Measurements from ENCODE around the gene ITPKA. TPM values are rescaled to one million over a fixed set of nuclear protein-coding genes. Genes with fewer than 3 reads are reported as not detected.

The ITPKA gene
- total RNA-seq (2022; extraction: Qiagen RNA extraction; ENCODE audit: low read depth) = 1.2 to 2.0 TPM (median 1.7 TPM) in 5 replicates

DNA sequence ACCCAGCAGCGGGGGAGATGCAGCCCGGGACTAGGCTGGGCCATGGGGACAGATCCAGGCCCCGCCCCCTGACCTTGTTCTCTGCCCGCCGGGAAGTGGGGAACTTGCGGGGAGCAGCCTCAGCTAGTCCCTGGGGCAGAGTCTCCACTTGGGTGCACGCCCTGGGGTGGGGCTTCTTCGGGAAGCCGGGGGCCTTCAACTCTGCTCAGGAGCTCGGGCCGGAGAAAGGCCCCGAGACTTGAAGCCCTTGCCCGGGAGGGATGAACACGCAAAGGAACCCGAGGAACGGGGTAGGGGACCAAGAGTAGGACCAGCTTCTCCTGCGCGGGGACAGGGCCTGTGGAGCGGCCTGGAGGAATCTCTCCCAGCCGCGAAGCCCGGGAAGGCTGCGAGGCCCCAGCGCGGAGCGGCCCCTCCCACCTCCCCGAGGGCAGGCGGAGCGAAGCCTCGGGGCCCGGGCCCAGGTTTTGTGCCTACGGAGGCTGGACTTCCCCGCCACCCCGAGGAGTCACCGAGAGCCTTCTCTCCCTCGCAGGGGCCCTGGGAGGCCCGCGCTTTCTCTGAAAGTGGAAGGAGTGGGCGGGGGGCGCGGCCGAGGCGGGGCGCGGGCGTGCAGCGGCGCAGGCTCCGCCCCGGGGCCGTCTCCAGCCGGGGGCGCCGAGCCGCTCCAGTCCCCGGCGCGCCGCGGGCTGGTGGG, at the start of gene ITPKA:
Gene ITPKA (plus strand): TSS at position 670 of the 697 bp plus-strand sequence. CDS start 54 bp downstream, outside the sequence.

GRCh38 chr15:41513506-41514227, 20.0 kb downstream of the ITPKA start, which contains the start of gene LTK:
TSS of gene LTK (minus strand) at chr15:41513827. CDS start at chr15:41513709, 118 bp downstream.

Other genes with a start within 250 kb of the ITPKA start
- 13.6 to 16.2 TPM (median 14.8 TPM) in 5 replicates for gene OIP5, start 161.3 kb upstream of the ITPKA start, total RNA-seq (2022; extraction: Qiagen RNA extraction; ENCODE audit: low read depth)
- 65.2 to 95.4 TPM (median 72.2 TPM) in 5 replicates for gene NUSAP1, start 161.0 kb upstream of the ITPKA start, total RNA-seq (2022; extraction: Qiagen RNA extraction; ENCODE audit: low read depth)
- 12.1 to 14.6 TPM (median 13.2 TPM) in 5 replicates for gene NDUFAF1, start 91.4 kb upstream of the ITPKA start, total RNA-seq (2022; extraction: Qiagen RNA extraction; ENCODE audit: low read depth)
- 16.3 to 27.5 TPM (median 19.5 TPM) in 5 replicates for gene RTF1, start 76.8 kb upstream of the ITPKA start, total RNA-seq (2022; extraction: Qiagen RNA extraction; ENCODE audit: low read depth)
- gene LTK, start 20.0 kb downstream of the ITPKA start, total RNA-seq (2022; extraction: Qiagen RNA extraction; ENCODE audit: low read depth) = 0.06 to 0.16 TPM (median 0.10 TPM) in 4 of 5 replicates, not detected in the other
- 9.2 to 14.5 TPM (median 12.7 TPM) in 5 replicates for gene RPAP1, start 50.4 kb downstream of the ITPKA start, total RNA-seq (2022; extraction: Qiagen RNA extraction; ENCODE audit: low read depth)
- 11.0 to 13.2 TPM (median 12.4 TPM) in 5 replicates for gene TYRO3, start 65.3 kb downstream of the ITPKA start, total RNA-seq (2022; extraction: Qiagen RNA extraction; ENCODE audit: low read depth)
- 6.1 to 11.1 TPM (median 6.9 TPM) in 5 replicates for gene MGA, start 166.5 kb downstream of the ITPKA start, total RNA-seq (2022; extraction: Qiagen RNA extraction; ENCODE audit: low read depth)